Fibroblast of skin of left quadriceps (primary cell): ENCODE results near the gene YIPF4.
"Not testable (repeated sequence)": the region's sequence is repeated elsewhere in the genome, so short reads cannot be mapped to it uniquely, and the experiment has no call there.

Source experiments
- DNase-seq, 2 experiments: peaks; one replicate each; pipeline ENCODE4 v3.0.0-alpha.2; 2013; ENCODE audit warnings: low read depth in 2 of 2

Gene YIPF4

GRCh38 chr2:32289165-32289999 lies 11.7 kb downstream of the YIPF4 start:
- peak; percentile 19 to 22 for DNase-seq

GRCh38 chr2:32290000-32290339 lies 12.3 kb downstream of the YIPF4 start:
- DNase-seq, result no peak

GRCh38 chr2:32291746-32292145 lies 14.0 kb downstream of the YIPF4 start:
- DNase-seq, result no peak

GRCh38 chr2:32293493-32293892 lies 15.8 kb downstream of the YIPF4 start:
- not testable (repeated sequence) for DNase-seq

- not testable (repeated sequence) for DNase-seq
These were observed 16.4 kb downstream of the YIPF4 start for GRCh38 chr2:32293966-32294562.

- no peak for DNase-seq
These were observed 32.9 kb downstream of the YIPF4 start for GRCh38 chr2:32310577-32310976.

- no peak for DNase-seq
These were observed 37.2 kb downstream of the YIPF4 start for GRCh38 chr2:32314886-32315285.

- DNase-seq, result not testable (repeated sequence)
These were observed 51.0 kb downstream of the YIPF4 start for GRCh38 chr2:32328679-32329078.

- DNase-seq, result not testable (repeated sequence)
These were observed 51.7 kb downstream of the YIPF4 start for GRCh38 chr2:32329180-32329980.

- DNase-seq, result peak; percentile 6 to 11
These were observed 52.4 kb downstream of the YIPF4 start for GRCh38 chr2:32330136-32330535.

- DNase-seq, result no peak
These were observed 65.1 kb downstream of the YIPF4 start for GRCh38 chr2:32342801-32343200.

- not testable (repeated sequence) for DNase-seq
These were observed 73.1 kb downstream of the YIPF4 start for GRCh38 chr2:32350797-32351196.

GRCh38 chr2:32355976-32356680 lies 78.4 kb downstream of the YIPF4 start:
- DNase-seq, result no peak

- peak; percentile 86 to 90 for DNase-seq
These were observed 79.1 kb downstream of the YIPF4 start, which contains the start of gene BIRC6 for GRCh38 chr2:32356681-32357317. BIRC6 (plus strand) TSS chr2:32357023; CDS start chr2:32357162, 139 bp downstream.

GRCh38 chr2:32357318-32358110 lies 79.8 kb downstream of the YIPF4 start:
- DNase-seq, result no peak

GRCh38 chr2:32358111-32358482 lies 80.4 kb downstream of the YIPF4 start:
- no peak for DNase-seq

GRCh38 chr2:32360416-32360815 lies 82.7 kb downstream of the YIPF4 start:
- no peak for DNase-seq

GRCh38 chr2:32362997-32363396 lies 85.3 kb downstream of the YIPF4 start:
- not testable (repeated sequence) for DNase-seq

GRCh38 chr2:32363597-32363996 lies 85.9 kb downstream of the YIPF4 start:
- no peak for DNase-seq

- not testable (repeated sequence) for DNase-seq
These were observed 86.6 kb downstream of the YIPF4 start for GRCh38 chr2:32364290-32364689.
